ENCODE measurements around the gene INPP5D.

GRCh38 chr2:233094614-233095013 is 34.5 kb downstream of the INPP5D start:
- TF ChIP-seq CTCF (IDR thresholded peaks at IDR 0.05) (no peak), FOSL2 (IDR thresholded peaks at IDR 0.05) (no peak), FOSL2 (CRISPR knock-in tag; IDR thresholded peaks at IDR 0.05) (no peak), EP300 (IDR thresholded peaks at IDR 0.05) (no peak), RFX5 (IDR thresholded peaks at IDR 0.05) (no peak), PBX3 (IDR thresholded peaks at IDR 0.05) (no peak), HDAC2 (IDR thresholded peaks at IDR 0.05) (no peak), REST (IDR thresholded peaks at IDR 0.05) (no peak), POLR2A (IDR thresholded peaks at IDR 0.05; ENCODE audit: low read length) (no peak), BHLHE40 (IDR thresholded peaks at IDR 0.05; ENCODE audit: low read depth, low read length) (no peak)

Data from A549 (cell line).